ENCODE results near the gene KCNE1. TPM values are rescaled to one million over a fixed set of nuclear protein-coding genes. Genes with fewer than 3 reads are reported as not detected.
"Not testable (repeated sequence)": the region's sequence is repeated elsewhere in the genome, so short reads cannot be mapped to it uniquely, and the experiment has no call there.

KCNE1 gene
- total and polyA plus RNA-seq, 8 donors = 0.13 to 10.6 (median 1.7) TPM; not detected in 1

DNA sequence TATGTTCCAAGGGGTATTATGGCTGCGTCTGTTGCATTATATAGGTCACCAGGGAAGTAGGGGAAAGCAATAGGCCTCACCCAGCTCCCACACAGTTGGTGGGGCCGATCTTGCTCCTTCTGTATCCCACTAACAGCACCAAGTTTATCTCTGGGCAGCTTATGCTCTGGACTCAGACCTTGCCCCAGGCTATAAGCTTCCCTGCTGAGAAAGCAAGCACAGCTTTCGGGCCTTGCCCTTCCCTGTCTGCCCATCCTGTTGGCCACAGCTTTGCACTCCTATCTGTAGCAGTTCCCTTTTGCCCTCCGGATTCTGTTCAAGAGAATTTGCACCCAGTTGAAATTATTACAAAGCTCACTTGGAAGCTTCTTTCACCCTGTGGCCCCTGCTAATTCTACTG is 12.9 kb downstream of the KCNE1 start:
- no peaks in the 10 kb centered on the region for H3K36me3 ChIP-seq
- intact Hi-C loops (cut with DNase I; ENCODE audit: low total_unique reads) = no loop called here
- no peaks in the 10 kb centered on the region for H3K27me3 ChIP-seq
- 78 to 92% (median 85%) methylated on average over 4 of the region's 4 CpGs for WGBS, 5 donors
- DNase-seq = no peak
- no peak for TF ChIP-seq POLR2AphosphoS5 (IDR thresholded peaks at IDR 0.05)
- no peak for TF ChIP-seq EP300 (IDR thresholded peaks at IDR 0.05)
- TF ChIP-seq POLR2A (IDR thresholded peaks at IDR 0.05) = no peak
- TF ChIP-seq, protein P1, sequence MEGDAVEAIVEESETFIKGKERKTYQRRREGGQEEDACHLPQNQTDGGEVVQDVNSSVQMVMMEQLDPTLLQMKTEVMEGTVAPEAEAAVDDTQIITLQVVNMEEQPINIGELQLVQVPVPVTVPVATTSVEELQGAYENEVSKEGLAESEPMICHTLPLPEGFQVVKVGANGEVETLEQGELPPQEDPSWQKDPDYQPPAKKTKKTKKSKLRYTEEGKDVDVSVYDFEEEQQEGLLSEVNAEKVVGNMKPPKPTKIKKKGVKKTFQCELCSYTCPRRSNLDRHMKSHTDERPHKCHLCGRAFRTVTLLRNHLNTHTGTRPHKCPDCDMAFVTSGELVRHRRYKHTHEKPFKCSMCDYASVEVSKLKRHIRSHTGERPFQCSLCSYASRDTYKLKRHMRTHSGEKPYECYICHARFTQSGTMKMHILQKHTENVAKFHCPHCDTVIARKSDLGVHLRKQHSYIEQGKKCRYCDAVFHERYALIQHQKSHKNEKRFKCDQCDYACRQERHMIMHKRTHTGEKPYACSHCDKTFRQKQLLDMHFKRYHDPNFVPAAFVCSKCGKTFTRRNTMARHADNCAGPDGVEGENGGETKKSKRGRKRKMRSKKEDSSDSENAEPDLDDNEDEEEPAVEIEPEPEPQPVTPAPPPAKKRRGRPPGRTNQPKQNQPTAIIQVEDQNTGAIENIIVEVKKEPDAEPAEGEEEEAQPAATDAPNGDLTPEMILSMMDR (IDR thresholded peaks at IDR 0.05) = no peak
- H3K27ac ChIP-seq = no peak overlapping the region
- H3K4me3 ChIP-seq = no peak overlapping the region
- no peaks in the 10 kb centered on the region for H3K4me1 ChIP-seq
- H3K9me3 ChIP-seq = peaks cover 0 to 40% (median 18%) of the 10 kb centered on the region in 4 donors

DNA sequence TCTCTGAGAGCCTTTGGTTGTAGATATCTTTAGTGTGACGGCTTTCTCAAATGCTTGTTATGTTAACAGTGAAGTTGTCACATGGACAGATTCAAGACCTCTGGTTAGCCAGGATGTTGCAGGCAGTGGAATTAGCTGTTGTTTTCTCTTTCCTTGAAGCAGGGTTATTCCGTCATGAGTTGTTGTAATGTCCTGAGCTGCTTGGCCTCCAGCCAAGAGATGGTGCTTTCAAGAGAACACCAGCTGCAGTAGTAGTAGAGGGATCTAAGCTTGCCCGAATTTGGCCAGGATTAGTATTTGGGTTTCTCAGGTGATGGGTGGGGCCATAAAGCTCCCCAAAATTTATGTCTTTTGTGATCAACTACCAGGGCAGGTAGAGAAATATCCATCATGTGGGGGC is 13.4 kb downstream of the KCNE1 start:
- intact Hi-C loops (cut with DNase I; ENCODE audit: low total_unique reads) = no loop called here
- Histone ChIP-seq H3K36me3 (no peaks in the 10 kb centered on the region), H3K9me3 (peaks cover 0 to 40% (median 18%) of the 10 kb centered on the region in 4 donors), H3K27ac (no peak overlapping the region), H3K27me3 (no peaks in the 10 kb centered on the region), H3K4me3 (no peak overlapping the region), H3K4me1 (no peaks in the 10 kb centered on the region)
- TF ChIP-seq POLR2A (IDR thresholded peaks at IDR 0.05) (no peak), EP300 (IDR thresholded peaks at IDR 0.05) (no peak), POLR2AphosphoS5 (IDR thresholded peaks at IDR 0.05) (no peak)
- TF ChIP-seq, protein P1 (IDR thresholded peaks at IDR 0.05) = no peak
- WGBS, 5 donors = 60 to 74% (median 63%) methylated on average over 3 of the region's 3 CpGs
- no peak for DNase-seq

DNA sequence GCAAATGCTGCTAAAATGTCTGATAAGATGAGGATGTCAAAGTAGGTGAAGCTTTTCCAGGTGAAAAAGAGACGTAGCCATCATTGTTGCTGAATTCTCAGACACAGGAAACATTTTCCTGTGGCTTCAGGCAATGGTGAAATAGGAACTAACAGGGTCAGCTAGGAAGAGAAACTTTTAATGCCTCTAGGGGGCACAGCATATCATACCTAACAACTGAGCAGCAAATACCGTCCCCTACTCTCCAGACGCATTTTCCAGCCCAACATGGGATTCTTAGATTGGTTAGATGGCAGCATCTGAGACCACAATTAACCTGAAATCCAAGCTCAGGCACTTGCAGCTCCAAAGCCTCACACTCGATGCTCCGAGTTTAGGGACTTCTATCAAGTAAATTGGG is 28.2 kb downstream of the KCNE1 start:
- H3K36me3 ChIP-seq; H3K4me1 ChIP-seq; intact Hi-C loops (cut with DNase I; ENCODE audit: low total_unique reads); H3K27ac ChIP-seq; DNase-seq; H3K27me3 ChIP-seq; H3K4me3 ChIP-seq; H3K9me3 ChIP-seq: not testable (repeated sequence)
- no CpG with 5 or more reads among the region's 5 CpGs for WGBS, 5 donors

DNA sequence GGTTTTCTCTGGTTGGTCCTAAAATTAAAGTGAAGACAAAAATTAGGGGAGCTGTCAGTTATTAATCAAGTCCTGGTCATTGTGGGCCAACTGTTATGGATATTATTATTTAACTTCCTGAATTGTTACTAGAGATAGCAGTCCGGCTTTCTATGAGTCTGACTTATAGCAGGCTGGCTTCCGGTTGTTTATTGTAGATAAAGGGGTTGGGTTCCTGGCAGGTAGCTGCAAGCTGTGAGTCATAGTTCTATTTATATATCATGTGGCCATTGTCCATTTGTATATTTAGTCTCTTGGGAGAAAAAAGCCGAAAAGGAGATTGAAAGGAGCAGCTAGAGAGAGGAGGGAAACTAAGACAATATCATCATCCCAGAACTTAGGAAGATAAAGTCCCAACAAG is 28.6 kb downstream of the KCNE1 start:
- H3K27me3 ChIP-seq; H3K36me3 ChIP-seq; H3K4me3 ChIP-seq; intact Hi-C loops (cut with DNase I; ENCODE audit: low total_unique reads); DNase-seq; H3K27ac ChIP-seq; H3K9me3 ChIP-seq; H3K4me1 ChIP-seq: not testable (repeated sequence)
- no CpG with 5 or more reads among the region's 3 CpGs for WGBS, 5 donors

DNA sequence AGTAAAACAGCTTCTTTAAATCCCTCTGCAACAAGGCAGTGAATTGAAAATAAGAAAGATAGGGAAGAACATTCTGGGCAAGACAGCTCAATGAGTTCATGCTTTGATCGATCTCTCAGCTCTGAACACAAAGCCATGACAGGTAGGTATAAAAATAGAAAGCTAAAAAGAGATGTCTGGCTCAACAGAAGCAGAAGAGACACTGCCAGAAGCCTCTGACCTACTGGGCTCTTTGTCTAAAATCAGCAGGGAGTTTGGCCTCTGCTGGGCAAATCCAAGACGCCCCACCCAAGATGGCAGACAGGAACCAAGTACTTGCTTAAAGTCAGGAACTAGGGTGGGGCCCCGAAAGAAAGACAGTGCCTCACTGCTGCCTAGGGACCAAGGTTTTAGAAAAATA is 44.7 kb downstream of the KCNE1 start:
- H3K27me3 ChIP-seq; intact Hi-C loops (cut with DNase I; ENCODE audit: low total_unique reads); H3K4me3 ChIP-seq; H3K27ac ChIP-seq; DNase-seq; H3K4me1 ChIP-seq; H3K9me3 ChIP-seq; H3K36me3 ChIP-seq: not testable (repeated sequence)
- WGBS, 5 donors = no CpG with 5 or more reads among the region's 3 CpGs

DNA sequence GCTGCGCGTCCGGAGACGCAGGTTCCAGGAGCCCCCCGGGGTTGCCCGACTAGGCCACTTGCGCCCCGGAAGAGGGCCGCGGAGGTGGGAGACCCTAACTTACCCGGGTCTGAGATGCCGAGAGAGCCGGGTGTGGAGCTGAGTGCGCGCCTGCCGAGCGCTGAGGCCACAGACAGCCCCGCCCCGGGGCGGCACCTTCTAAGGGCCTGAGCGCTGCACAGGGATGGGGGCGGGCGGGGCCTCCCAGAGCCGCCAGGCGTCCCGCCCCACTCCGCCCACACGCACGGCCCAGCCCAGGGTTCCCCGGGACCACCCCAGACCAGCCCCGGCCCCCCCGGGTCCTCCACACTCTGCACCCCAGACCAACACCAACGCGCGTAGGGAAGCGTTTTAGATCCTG is 52.6 kb downstream of the KCNE1 start:
- H3K4me3 ChIP-seq; H3K27ac ChIP-seq; H3K27me3 ChIP-seq; H3K36me3 ChIP-seq; H3K4me1 ChIP-seq; intact Hi-C loops (cut with DNase I; ENCODE audit: low total_unique reads); DNase-seq; H3K9me3 ChIP-seq: not testable (repeated sequence)
- no CpG with 5 or more reads among the region's 36 CpGs for WGBS, 5 donors

DNA sequence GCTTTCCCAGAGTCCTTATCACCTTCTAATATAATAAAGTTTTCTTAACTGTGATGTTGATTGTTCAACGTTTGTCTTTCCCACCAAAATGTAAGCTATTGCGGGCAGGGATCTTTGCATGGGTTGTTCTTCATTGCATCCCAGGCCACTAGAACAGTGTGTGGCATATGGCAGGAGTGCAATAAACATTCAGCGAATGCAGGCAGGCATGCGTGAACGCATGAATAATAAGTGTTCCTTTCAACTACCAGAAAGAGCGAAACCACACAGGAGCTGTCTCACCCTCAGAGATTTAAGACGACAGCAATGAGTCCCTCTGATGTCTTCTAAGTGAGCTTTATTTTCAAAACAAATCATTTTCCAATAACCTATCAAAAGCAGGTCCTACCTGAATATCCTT is 53.7 kb downstream of the KCNE1 start:
- H3K27ac ChIP-seq; H3K4me3 ChIP-seq; DNase-seq; H3K36me3 ChIP-seq; H3K9me3 ChIP-seq; H3K4me1 ChIP-seq; H3K27me3 ChIP-seq; intact Hi-C loops (cut with DNase I; ENCODE audit: low total_unique reads): not testable (repeated sequence)
- WGBS, 5 donors = no CpG with 5 or more reads among the region's 7 CpGs

DNA sequence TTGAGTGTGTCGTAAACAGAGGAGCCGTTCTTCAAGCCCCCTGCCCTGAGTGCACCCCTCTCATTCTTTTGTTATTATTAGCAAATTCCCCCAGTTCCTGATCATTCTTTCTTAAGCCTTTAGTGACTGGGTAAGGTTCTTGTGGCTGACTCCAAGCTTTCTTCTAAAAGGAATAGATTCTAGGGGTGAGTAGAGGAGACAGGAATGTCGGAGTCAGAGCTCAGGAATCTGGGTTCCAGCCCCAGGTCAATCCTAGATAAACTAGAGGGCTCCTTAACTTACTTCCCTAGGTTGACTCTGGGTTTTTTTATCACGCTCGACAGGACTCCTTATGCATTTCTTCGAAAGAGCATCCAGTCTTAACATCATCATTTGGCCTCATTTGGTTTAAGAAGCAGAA is 55.8 kb downstream of the KCNE1 start:
- WGBS, 5 donors = no CpG with 5 or more reads among the region's 6 CpGs
- H3K4me1 ChIP-seq; DNase-seq; H3K9me3 ChIP-seq; intact Hi-C loops (cut with DNase I; ENCODE audit: low total_unique reads); H3K4me3 ChIP-seq; H3K36me3 ChIP-seq; H3K27me3 ChIP-seq; H3K27ac ChIP-seq: not testable (repeated sequence)

DNA sequence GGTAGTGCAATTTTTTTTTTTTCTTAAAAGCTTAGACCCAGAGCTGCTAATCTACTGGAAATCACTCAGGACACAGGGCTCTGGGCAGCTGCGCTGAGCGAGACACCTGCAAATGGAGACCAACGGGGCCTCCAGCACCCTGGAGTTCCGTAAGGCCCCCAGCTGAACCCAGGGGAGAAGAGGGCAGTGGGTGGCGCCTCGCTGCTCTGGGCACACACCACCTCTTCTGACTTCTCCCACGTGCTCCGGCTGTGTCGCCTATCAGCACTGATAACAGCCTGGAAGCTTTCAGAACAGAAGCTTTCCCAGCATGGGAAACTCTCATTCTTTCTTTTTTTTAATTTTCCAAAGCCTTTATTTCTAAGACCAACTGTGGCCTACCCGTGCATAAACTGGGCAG is 56.4 kb downstream of the KCNE1 start:
- intact Hi-C loops (cut with DNase I; ENCODE audit: low total_unique reads); H3K27ac ChIP-seq; H3K4me1 ChIP-seq; DNase-seq; H3K27me3 ChIP-seq; H3K36me3 ChIP-seq; H3K4me3 ChIP-seq; H3K9me3 ChIP-seq: not testable (repeated sequence)
- WGBS, 5 donors = no CpG with 5 or more reads among the region's 10 CpGs

DNA sequence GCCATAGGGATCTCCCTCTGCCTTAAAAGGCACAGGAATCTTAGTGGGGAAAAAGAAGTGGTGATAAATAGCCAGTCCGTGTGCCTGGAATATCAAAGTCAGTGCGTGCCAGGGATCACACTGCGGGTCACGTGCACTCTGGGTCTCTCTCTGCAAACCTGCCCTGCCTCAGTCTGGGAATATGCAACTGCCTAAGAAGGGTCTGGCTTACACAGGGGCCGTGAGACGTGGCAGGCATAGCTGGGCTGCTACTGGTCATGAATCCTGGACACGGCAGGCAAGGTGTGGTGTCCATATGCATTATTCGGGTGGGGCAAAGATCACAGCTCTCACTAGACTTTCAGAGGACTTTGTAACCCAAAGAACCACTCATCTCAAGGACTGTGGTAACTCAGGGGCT is 65.0 kb downstream of the KCNE1 start:
- H3K27me3 ChIP-seq; H3K4me1 ChIP-seq; H3K4me3 ChIP-seq; H3K9me3 ChIP-seq; H3K27ac ChIP-seq; intact Hi-C loops (cut with DNase I; ENCODE audit: low total_unique reads); H3K36me3 ChIP-seq; DNase-seq: not testable (repeated sequence)
- no CpG with 5 or more reads among the region's 8 CpGs for WGBS, 5 donors
